ENCODE data around the gene SLC35G2. TPM values are rescaled to one million over a fixed set of nuclear protein-coding genes. Genes with fewer than 3 reads are reported as not detected.
A peak's percentile ranks its signal among the peaks of the same experiment; 100 is the strongest.

SLC35G2 gene
- total and polyA plus RNA-seq, 2 donors (not counting 3 experiments of a cell fraction or from before 2014, with no cell fraction given), result 19.4 to 23.9 TPM

DNA sequence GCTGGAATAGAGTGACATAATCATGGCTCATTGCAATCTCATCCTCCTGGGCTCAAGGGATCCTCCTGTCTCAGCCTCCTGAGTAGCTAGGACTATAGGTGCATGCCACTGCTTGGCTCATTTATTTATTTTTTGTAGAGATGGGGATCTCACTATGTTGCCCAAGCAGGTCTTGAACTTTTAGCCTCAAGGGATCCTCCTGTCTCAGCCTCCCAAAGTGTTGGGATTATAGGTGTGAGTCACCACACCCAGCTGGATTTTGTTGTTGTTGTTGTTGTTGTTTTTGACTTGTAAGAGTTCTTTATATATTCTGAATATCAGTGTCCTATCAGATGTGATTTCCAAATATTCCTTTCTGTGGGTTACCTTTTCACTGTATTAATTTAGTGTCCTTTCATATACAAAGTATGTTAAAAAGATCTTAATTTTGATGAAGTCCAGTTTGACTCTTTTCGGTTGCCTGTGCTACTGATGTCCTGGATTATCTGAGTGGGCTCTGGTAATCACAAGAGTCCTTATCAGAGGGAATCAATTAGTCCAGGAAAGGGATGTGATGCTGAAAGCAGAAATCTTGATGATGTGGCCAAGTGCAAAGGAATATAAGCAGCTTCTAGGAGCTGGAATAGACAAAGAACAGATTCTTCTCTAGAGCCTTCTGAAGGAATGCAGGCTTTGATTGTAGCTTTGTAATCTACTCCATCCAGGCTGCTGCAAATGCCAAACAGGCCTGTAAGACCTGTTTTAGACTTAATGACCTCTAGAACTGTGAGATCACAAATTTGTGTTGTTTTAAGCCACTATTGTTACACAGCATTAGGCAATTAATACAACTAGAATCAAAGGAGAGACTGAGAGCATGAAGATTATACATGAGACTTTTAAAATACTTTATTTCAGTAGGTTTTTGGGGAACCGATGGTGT lies 73.3 kb downstream of the SLC35G2 start:
- peak overlapping the region; percentile 92 for H3K27ac ChIP-seq (ENCODE audit: insufficient read depth, low read depth, low read length)
- CTCF ChIA-PET, result interaction anchor here (0.6 to 1.0 kb wide), 4 partner anchors 8 to 71 kb away, joined by 3 to 4 read pairs (median 3); no protein-coding TSS in a partner anchor
- H2AFZ ChIP-seq (ENCODE audit: low read depth, low read length), result no peak overlapping the region
- intact Hi-C loops (cut with micrococcal nuclease), result loop anchor here (1.0 to 10.0 kb wide), 5 partner anchors 9 to 137 kb away; partner anchors contain the start of gene STAG1
- H4K20me1 ChIP-seq (replicated peaks; ENCODE audit: control insufficient read depth, extremely low read depth, insufficient read depth, low read length), result no peaks in the 10 kb centered on the region
- DNase-seq (ENCODE audit: low read depth, low spot score), result peak; percentile 58
- H3K9ac ChIP-seq (replicated peaks; ENCODE audit: extremely low read depth, insufficient read depth, low read length), result peak overlapping the region; percentile 30
- no peaks in the 10 kb centered on the region for H3K9me1 ChIP-seq (replicated peaks; ENCODE audit: control insufficient read depth, extremely low read depth, insufficient read depth, low read length)
- H3K79me2 ChIP-seq (ENCODE audit: control insufficient read depth, insufficient read depth, low read length), result peaks cover 91% of the 10 kb centered on the region
- peak overlapping the region; percentile 39 for H3K4me2 ChIP-seq (ENCODE audit: insufficient read depth, low read length)
- H3K27me3 ChIP-seq (ENCODE audit: control insufficient read depth in 2 of 2, insufficient read depth in 2 of 2, low read length in 2 of 2), result no peaks in the 10 kb centered on the region
- no peaks in the 10 kb centered on the region for H3K36me3 ChIP-seq (ENCODE audit: control insufficient read depth in 2 of 2, extremely low read depth in 1 of 2, insufficient read depth in 2 of 2, low read length in 2 of 2)
- POLR2A ChIA-PET, result no interaction called here
- H3K9me3 ChIP-seq (replicated peaks; ENCODE audit: control insufficient read depth, insufficient read depth, low read length), result no peaks in the 10 kb centered on the region
- BruUV-seq (replicated peaks), result TSS peak; percentile 70
- H3K4me1 ChIP-seq (ENCODE audit: control insufficient read depth, extremely low read depth, insufficient read depth, low read length), result peaks cover 31% of the 10 kb centered on the region
- peak; percentile 68 for FAIRE-seq
- dilution Hi-C loops (cut with MboI; ENCODE audit: extremely low pct_ligation_motif_present, low sequenced_read_pairs), result no loop called here
- H3K4me3 ChIP-seq (replicated peaks in 1 of 3; ENCODE audit: insufficient read depth in 1 of 3, low read depth in 1 of 3, low read length in 3 of 3), result no peak overlapping the region
- TF ChIP-seq GATA2 (IDR thresholded peaks at IDR 0.05; ENCODE audit: insufficient read depth, insufficient read length, low read depth, low read length), result peak; percentile 68
- TF ChIP-seq MYC (IDR thresholded peaks at IDR 0.05; ENCODE audit: low read depth, low read length), result no peak
- TF ChIP-seq POLR2A (IDR thresholded peaks at IDR 0.05; ENCODE audit: low read depth, low read length), result no peak
- peak; percentile 30 for TF ChIP-seq JUN (IDR thresholded peaks at IDR 0.05; ENCODE audit: borderline replicate concordance, insufficient read depth, insufficient read length, low read depth)

- Histone ChIP-seq H3K36me3 (ENCODE audit: control insufficient read depth in 2 of 2, extremely low read depth in 1 of 2, insufficient read depth in 2 of 2, low read length in 2 of 2) (no peaks in the 10 kb centered on the region), H3K9ac (replicated peaks; ENCODE audit: extremely low read depth, insufficient read depth, low read length) (peak overlapping the region; percentile 63), H2AFZ (ENCODE audit: low read depth, low read length) (no peak overlapping the region), H3K27ac (ENCODE audit: insufficient read depth, low read depth, low read length) (peak overlapping the region; percentile 92), H3K4me2 (ENCODE audit: insufficient read depth, low read length) (peak overlapping the region; percentile 67), H3K4me1 (ENCODE audit: control insufficient read depth, extremely low read depth, insufficient read depth, low read length) (peaks cover 40% of the 10 kb centered on the region), H3K9me1 (replicated peaks; ENCODE audit: control insufficient read depth, extremely low read depth, insufficient read depth, low read length) (no peaks in the 10 kb centered on the region), H4K20me1 (replicated peaks; ENCODE audit: control insufficient read depth, extremely low read depth, insufficient read depth, low read length) (no peaks in the 10 kb centered on the region), H3K9me3 (replicated peaks; ENCODE audit: control insufficient read depth, insufficient read depth, low read length) (no peaks in the 10 kb centered on the region), H3K27me3 (ENCODE audit: control insufficient read depth in 2 of 2, insufficient read depth in 2 of 2, low read length in 2 of 2) (no peaks in the 10 kb centered on the region), H3K4me3 (replicated peaks in 1 of 3; ENCODE audit: insufficient read depth in 1 of 3, low read depth in 1 of 3, low read length in 3 of 3) (peak overlapping the region in 1 of 3 experiments; percentile 3), H3K79me2 (ENCODE audit: control insufficient read depth, insufficient read depth, low read length) (peaks cover 88% of the 10 kb centered on the region)
- TSS peak; percentile 68 for BruUV-seq (replicated peaks)
- dilution Hi-C loops (cut with MboI; ENCODE audit: extremely low pct_ligation_motif_present, low sequenced_read_pairs), result no loop called here
- intact Hi-C loops (cut with micrococcal nuclease), result loop anchor here (1.0 to 10.0 kb wide), 7 partner anchors 25 to 139 kb away; partner anchors contain the start of genes NCK1 and STAG1
- POLR2A ChIA-PET, result interaction anchor here (1.5 kb wide), 1 partner anchor 32 kb away, joined by 6 read pairs; the partner anchor contains the start of gene NCK1
- no peak for TF ChIP-seq MYC (IDR thresholded peaks at IDR 0.05; ENCODE audit: low read depth, low read length)
- no peak for TF ChIP-seq EZH2 (IDR thresholded peaks at IDR 0.05; ENCODE audit: borderline replicate concordance, low read depth, low read length, severe bottlenecking)
- peak; percentile 84 for TF ChIP-seq JUN (IDR thresholded peaks at IDR 0.05; ENCODE audit: borderline replicate concordance, insufficient read depth, insufficient read length, low read depth)
- TF ChIP-seq POLR2A (IDR thresholded peaks at IDR 0.05; ENCODE audit: low read depth, low read length), result no peak
- peak; percentile 79 for TF ChIP-seq POLR2AphosphoS5 (IDR thresholded peaks at IDR 0.05; ENCODE audit: insufficient read depth, low read depth, low read length)
- no peak for TF ChIP-seq CTCF (IDR thresholded peaks at IDR 0.05; ENCODE audit: extremely low read depth in 1 of 2, insufficient read depth in 1 of 2, low read depth in 1 of 2, low read length in 2 of 2)
- TF ChIP-seq FOS (IDR thresholded peaks at IDR 0.05; ENCODE audit: borderline replicate concordance, insufficient read depth, low read length), result peak; percentile 59
- TF ChIP-seq, protein P1, sequence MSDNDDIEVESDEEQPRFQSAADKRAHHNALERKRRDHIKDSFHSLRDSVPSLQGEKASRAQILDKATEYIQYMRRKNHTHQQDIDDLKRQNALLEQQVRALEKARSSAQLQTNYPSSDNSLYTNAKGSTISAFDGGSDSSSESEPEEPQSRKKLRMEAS (IDR thresholded peaks at IDR 0.05; ENCODE audit: insufficient read depth, insufficient read length), result no peak
- TF ChIP-seq GATA2 (IDR thresholded peaks at IDR 0.05; ENCODE audit: insufficient read depth, insufficient read length, low read depth, low read length), result peak; percentile 77
- peak; percentile 94 for DNase-seq (ENCODE audit: low read depth, low spot score)
- FAIRE-seq, result peak; percentile 95
- CTCF ChIA-PET, result interaction anchor here (1.1 kb wide), 1 partner anchor 141 kb away, joined by 5 read pairs; the partner anchor contains the start of gene STAG1
Measured at GRCh38 chr3:136893848-136894443, 75.0 kb downstream of the SLC35G2 start.

Data from endothelial cell of umbilical vein (primary cell).